ENCODE results near the gene RCAN2.

GRCh38 chr6:46216879-46217278 lies 274.4 kb downstream of the RCAN2 start:
- TF ChIP-seq, protein P1, sequence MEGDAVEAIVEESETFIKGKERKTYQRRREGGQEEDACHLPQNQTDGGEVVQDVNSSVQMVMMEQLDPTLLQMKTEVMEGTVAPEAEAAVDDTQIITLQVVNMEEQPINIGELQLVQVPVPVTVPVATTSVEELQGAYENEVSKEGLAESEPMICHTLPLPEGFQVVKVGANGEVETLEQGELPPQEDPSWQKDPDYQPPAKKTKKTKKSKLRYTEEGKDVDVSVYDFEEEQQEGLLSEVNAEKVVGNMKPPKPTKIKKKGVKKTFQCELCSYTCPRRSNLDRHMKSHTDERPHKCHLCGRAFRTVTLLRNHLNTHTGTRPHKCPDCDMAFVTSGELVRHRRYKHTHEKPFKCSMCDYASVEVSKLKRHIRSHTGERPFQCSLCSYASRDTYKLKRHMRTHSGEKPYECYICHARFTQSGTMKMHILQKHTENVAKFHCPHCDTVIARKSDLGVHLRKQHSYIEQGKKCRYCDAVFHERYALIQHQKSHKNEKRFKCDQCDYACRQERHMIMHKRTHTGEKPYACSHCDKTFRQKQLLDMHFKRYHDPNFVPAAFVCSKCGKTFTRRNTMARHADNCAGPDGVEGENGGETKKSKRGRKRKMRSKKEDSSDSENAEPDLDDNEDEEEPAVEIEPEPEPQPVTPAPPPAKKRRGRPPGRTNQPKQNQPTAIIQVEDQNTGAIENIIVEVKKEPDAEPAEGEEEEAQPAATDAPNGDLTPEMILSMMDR (IDR thresholded peaks at IDR 0.05): no peak
- TF ChIP-seq POLR2A (IDR thresholded peaks at IDR 0.05): no peak

Data from adrenal gland (tissue), 5 donors.